Measurements from ENCODE around the gene THADA. TPM values are rescaled to one million over a fixed set of nuclear protein-coding genes. Genes with fewer than 3 reads are reported as not detected.
"Not testable (repeated sequence)": the region's sequence is repeated elsewhere in the genome, so short reads cannot be mapped to it uniquely, and the experiment has no call there.

The THADA gene
- total RNA-seq, 4 donors from 2014 or later, result 49.9 to 90.2 (median 65.2) TPM

- Histone ChIP-seq H3K27ac (peak overlapping the region in 1 of 3 donors; percentile 26), H3K9me3 (no peaks in the 10 kb centered on the region), H3K4me3 (replicated peaks in 1 of 3) (no peak overlapping the region), H3K4me1 (peaks cover 21 to 48% of the 10 kb centered on the region in 2 donors), H3K36me3 (no peaks in the 10 kb centered on the region), H3K27me3 (no peaks in the 10 kb centered on the region)
- intact Hi-C loops (cut with DNase I), result no loop called here
- 95 to 99% methylated on average over 5 of the region's 5 CpGs for WGBS, 2 donors
- DNase-seq, result no peak
- TF ChIP-seq POLR2A (IDR thresholded peaks at IDR 0.05), result no peak
- TF ChIP-seq CTCF (IDR thresholded peaks at IDR 0.05), result no peak
Measured at GRCh38 chr2:43448011-43448821, 147.6 kb downstream of the THADA start.

GRCh38 chr2:43446755-43447154 is 149.1 kb downstream of the THADA start:
- H3K27ac ChIP-seq; H3K9me3 ChIP-seq; H3K4me3 ChIP-seq (replicated peaks in 1 of 3); H3K36me3 ChIP-seq; intact Hi-C loops (cut with DNase I); H3K27me3 ChIP-seq; DNase-seq: not testable (repeated sequence)
- 95 to 97% methylated on average over 4 of the region's 4 CpGs for WGBS, 2 donors
- peaks cover 13 to 33% of the 10 kb centered on the region in 2 donors for H3K4me1 ChIP-seq

- intact Hi-C loops (cut with DNase I), result no loop called here
- Histone ChIP-seq H3K4me3 (replicated peaks in 1 of 3) (no peak overlapping the region), H3K27me3 (no peaks in the 10 kb centered on the region), H3K36me3 (no peaks in the 10 kb centered on the region), H3K4me1 (peaks cover 13 to 31% of the 10 kb centered on the region in 2 donors), H3K9me3 (no peaks in the 10 kb centered on the region), H3K27ac (peak overlapping the region; percentile 15 to 31 (median 20))
- TF ChIP-seq CTCF (IDR thresholded peaks at IDR 0.05), result no peak
- no peak for TF ChIP-seq POLR2A (IDR thresholded peaks at IDR 0.05)
- DNase-seq, result no peak
- WGBS, 2 donors, result 98 to 100% methylated on average over 2 of the region's 2 CpGs
Measured at GRCh38 chr2:43445781-43446180, 150.1 kb downstream of the THADA start.

GRCh38 chr2:43444989-43445645 is 150.7 kb downstream of the THADA start:
- WGBS, 2 donors, result 70 to 79% methylated on average over 10 of the region's 10 CpGs
- Histone ChIP-seq H3K4me1 (peaks cover 13 to 29% of the 10 kb centered on the region in 2 donors), H3K27ac (peak overlapping the region; percentile 15 to 31 (median 20)), H3K9me3 (no peaks in the 10 kb centered on the region), H3K4me3 (replicated peaks in 1 of 3) (no peak overlapping the region), H3K27me3 (no peaks in the 10 kb centered on the region), H3K36me3 (no peaks in the 10 kb centered on the region)
- DNase-seq, result no peak
- TF ChIP-seq CTCF (IDR thresholded peaks at IDR 0.05), result no peak
- intact Hi-C loops (cut with DNase I), result no loop called here

GRCh38 chr2:43443282-43443681 is 152.6 kb downstream of the THADA start:
- intact Hi-C loops (cut with DNase I), result no loop called here
- Histone ChIP-seq H3K9me3 (no peaks in the 10 kb centered on the region), H3K36me3 (no peaks in the 10 kb centered on the region), H3K4me1 (peaks cover 9 to 18% of the 10 kb centered on the region in 2 donors), H3K27me3 (no peaks in the 10 kb centered on the region), H3K4me3 (replicated peaks in 1 of 3) (no peak overlapping the region), H3K27ac (no peak overlapping the region)
- DNase-seq, result no peak
- no peak for TF ChIP-seq CTCF (IDR thresholded peaks at IDR 0.05)
- 82 to 83% methylated on average over 4 of the region's 4 CpGs for WGBS, 2 donors

All from thyroid gland (tissue), 4 donors.